HEK293 (cell line): Measurements from ENCODE around the gene TPRN.

Experiments used
- ATF2 ChIP-seq: fragments of 450-650 bp; formaldehyde crosslinking; IDR thresholded peaks from 2 replicates; pipeline ENCODE4 v1.5.1; 2016; ENCODE audit warnings: missing biosample characterization, missing genetic modification characterization, low read depth
- GLI4 ChIP-seq: fragments of 450-650 bp; formaldehyde crosslinking; IDR thresholded peaks from 2 replicates; pipeline ENCODE4 v1.5.1; 2016; ENCODE audit warnings: missing biosample characterization, missing genetic modification characterization
- KLF10 ChIP-seq: fragments of 450-650 bp; IDR thresholded peaks from 2 replicates; pipeline ENCODE4 v1.5.1; 2018; ENCODE audit warnings: missing biosample characterization, mild to moderate bottlenecking, missing genetic modification characterization
- MYNN ChIP-seq: fragments of 450-650 bp; formaldehyde crosslinking; IDR thresholded peaks from 2 replicates; pipeline ENCODE4 v1.5.1; 2016; ENCODE audit warnings: missing biosample characterization, missing genetic modification characterization, borderline replicate concordance
- PRDM1 ChIP-seq: fragments of 450-650 bp; formaldehyde crosslinking; IDR thresholded peaks from 2 replicates; pipeline ENCODE4; 2016; ENCODE audit warnings: missing biosample characterization, missing genetic modification characterization
- SETDB1 ChIP-seq: IDR thresholded peaks from one replicate; pipeline ENCODE4 v1.6.1; 2017; ENCODE audit warnings: mild to moderate bottlenecking, low read length, moderate library complexity, mixed read lengths; ENCODE audit not compliant: insufficient read length
- YY2 ChIP-seq: fragments of 450-650 bp; formaldehyde crosslinking; IDR thresholded peaks from 2 replicates; pipeline ENCODE4 v1.5.1; 2016; ENCODE audit warnings: missing biosample characterization, missing genetic modification characterization
- ZFHX2 ChIP-seq: fragments of 450-650 bp; formaldehyde crosslinking; conservative IDR thresholded peaks from 2 replicates; pipeline ENCODE4 v1.5.1; 2016; ENCODE audit warnings: missing biosample characterization, missing genetic modification characterization
- ZNF138 ChIP-seq: fragments of 450-650 bp; formaldehyde crosslinking; IDR thresholded peaks from 2 replicates; pipeline ENCODE4 v1.5.1; 2016; ENCODE audit warnings: missing biosample characterization, missing genetic modification characterization, borderline replicate concordance
- ZNF175 ChIP-seq: fragments of 450-650 bp; formaldehyde crosslinking; IDR thresholded peaks from 2 replicates; pipeline ENCODE4 v1.5.1; 2016; ENCODE audit warnings: missing biosample characterization, missing genetic modification characterization
- ZNF214 ChIP-seq: fragments of 450-650 bp; formaldehyde crosslinking; IDR thresholded peaks from 2 replicates; pipeline ENCODE4 v1.5.1; 2017; ENCODE audit warnings: missing biosample characterization, mild to moderate bottlenecking, missing genetic modification characterization, borderline replicate concordance
- ZNF24 ChIP-seq: fragments of 450-650 bp; formaldehyde crosslinking; IDR thresholded peaks from 2 replicates; pipeline ENCODE4 v1.5.1; 2016; ENCODE audit warnings: missing biosample characterization, missing genetic modification characterization
- ZNF274 ChIP-seq, 2 experiments: fragments of 200-500 bp in 1 of 2; fragments of 450-650 bp in 1 of 2; sonication (Bioruptor generic) in 1 of 2; formaldehyde crosslinking in 1 of 2; IDR thresholded peaks; 2 replicates each; pipeline versions ENCODE4 v1.5.1 to v1.6.1; 2014 to 2016; ENCODE audit warnings: borderline replicate concordance in 1 of 2, inconsistent platforms in 1 of 2, low read length in 1 of 2, missing biosample characterization in 1 of 2, missing genetic modification characterization in 1 of 2
- ZNF292 ChIP-seq: fragments of 450-650 bp; formaldehyde crosslinking; IDR thresholded peaks from 2 replicates; pipeline ENCODE4 v1.5.1; 2016; ENCODE audit warnings: low read depth, missing biosample characterization, missing genetic modification characterization, borderline replicate concordance
- ZNF366 ChIP-seq: fragments of 450-650 bp; formaldehyde crosslinking; conservative IDR thresholded peaks from 2 replicates; pipeline ENCODE4 v1.5.1; 2016; ENCODE audit warnings: missing biosample characterization, missing genetic modification characterization
- ZNF423 ChIP-seq: fragments of 450-650 bp; formaldehyde crosslinking; IDR thresholded peaks from 2 replicates; pipeline ENCODE4 v1.5.1; 2016; ENCODE audit warnings: missing biosample characterization, missing genetic modification characterization
- ZNF48 ChIP-seq: fragments of 450-650 bp; formaldehyde crosslinking; IDR thresholded peaks from 2 replicates; pipeline ENCODE4 v1.5.1; 2016; ENCODE audit warnings: missing biosample characterization, missing genetic modification characterization
- ZNF600 ChIP-seq: fragments of 450-650 bp; formaldehyde crosslinking; IDR thresholded peaks from 2 replicates; pipeline ENCODE4 v1.5.1; 2016; ENCODE audit warnings: missing biosample characterization, missing genetic modification characterization
- ZNF610 ChIP-seq: fragments of 450-650 bp; formaldehyde crosslinking; IDR thresholded peaks from 2 replicates; pipeline ENCODE4 v1.5.1; 2016; ENCODE audit warnings: missing biosample characterization, missing genetic modification characterization, borderline replicate concordance
- ZNF792 ChIP-seq: fragments of 450-650 bp; formaldehyde crosslinking; IDR thresholded peaks from 2 replicates; pipeline ENCODE4 v1.5.1; 2016; ENCODE audit warnings: missing biosample characterization, missing genetic modification characterization
- TF ChIP-seq, protein P1 (sequence below): fragments of 450-650 bp; formaldehyde crosslinking; IDR thresholded peaks from 2 replicates; pipeline ENCODE4 v1.5.1; 2016; ENCODE audit warnings: missing biosample characterization, missing genetic modification characterization
- TF ChIP-seq, protein P2 (sequence below): fragments of 450-650 bp; formaldehyde crosslinking; optimal IDR thresholded peaks from 2 replicates; pipeline ENCODE3; 2016; ENCODE audit warnings: missing biosample characterization, mild to moderate bottlenecking, missing genetic modification characterization
- TF ChIP-seq, protein P3 (sequence below): fragments of 450-650 bp; formaldehyde crosslinking; IDR thresholded peaks from 2 replicates; pipeline ENCODE4 v1.5.1; 2016; ENCODE audit warnings: missing biosample characterization, missing genetic modification characterization
- TF ChIP-seq, protein P4 (sequence below): fragments of 450-650 bp; formaldehyde crosslinking; IDR thresholded peaks from 2 replicates; pipeline ENCODE4 v1.5.1; 2016; ENCODE audit warnings: missing biosample characterization, missing genetic modification characterization
- TF ChIP-seq, protein P5 (sequence below): fragments of 450-650 bp; formaldehyde crosslinking; IDR thresholded peaks from 2 replicates; pipeline ENCODE4 v1.5.1; 2016; ENCODE audit warnings: missing biosample characterization, missing genetic modification characterization

TPRN gene

DNA sequence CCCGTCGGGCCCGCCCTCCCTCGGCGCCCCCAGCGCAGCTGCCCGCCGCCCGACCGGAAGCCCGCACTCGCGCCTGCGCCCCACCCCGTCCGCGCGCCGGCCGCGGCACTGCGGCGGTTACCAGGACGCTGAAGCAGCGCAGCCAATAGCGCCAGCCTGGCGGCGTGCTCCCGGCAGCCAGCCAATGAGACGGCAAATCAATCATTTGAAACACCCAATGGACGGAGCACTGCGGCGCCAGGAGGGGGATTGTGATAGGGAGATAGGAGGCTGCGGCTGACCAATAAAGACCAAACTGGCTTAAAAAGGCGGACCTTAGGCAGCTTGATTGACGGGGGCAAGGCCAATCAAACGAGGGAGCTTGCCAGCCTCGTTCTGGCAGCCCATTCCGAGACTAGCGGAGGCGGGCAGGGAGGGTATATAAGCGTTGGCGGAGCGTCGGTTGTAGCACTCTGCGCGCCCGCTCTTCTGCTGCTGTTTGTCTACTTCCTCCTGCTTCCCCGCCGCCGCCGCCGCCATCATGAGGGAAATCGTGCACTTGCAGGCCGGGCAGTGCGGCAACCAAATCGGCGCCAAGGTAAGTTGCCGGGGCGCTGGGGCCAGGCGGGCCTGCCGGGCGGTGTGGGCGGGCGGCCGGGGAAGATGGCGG, 40.4 kb upstream of the TPRN start, which contains the start of gene TUBB4B (continued):
- TF ChIP-seq, protein P1, sequence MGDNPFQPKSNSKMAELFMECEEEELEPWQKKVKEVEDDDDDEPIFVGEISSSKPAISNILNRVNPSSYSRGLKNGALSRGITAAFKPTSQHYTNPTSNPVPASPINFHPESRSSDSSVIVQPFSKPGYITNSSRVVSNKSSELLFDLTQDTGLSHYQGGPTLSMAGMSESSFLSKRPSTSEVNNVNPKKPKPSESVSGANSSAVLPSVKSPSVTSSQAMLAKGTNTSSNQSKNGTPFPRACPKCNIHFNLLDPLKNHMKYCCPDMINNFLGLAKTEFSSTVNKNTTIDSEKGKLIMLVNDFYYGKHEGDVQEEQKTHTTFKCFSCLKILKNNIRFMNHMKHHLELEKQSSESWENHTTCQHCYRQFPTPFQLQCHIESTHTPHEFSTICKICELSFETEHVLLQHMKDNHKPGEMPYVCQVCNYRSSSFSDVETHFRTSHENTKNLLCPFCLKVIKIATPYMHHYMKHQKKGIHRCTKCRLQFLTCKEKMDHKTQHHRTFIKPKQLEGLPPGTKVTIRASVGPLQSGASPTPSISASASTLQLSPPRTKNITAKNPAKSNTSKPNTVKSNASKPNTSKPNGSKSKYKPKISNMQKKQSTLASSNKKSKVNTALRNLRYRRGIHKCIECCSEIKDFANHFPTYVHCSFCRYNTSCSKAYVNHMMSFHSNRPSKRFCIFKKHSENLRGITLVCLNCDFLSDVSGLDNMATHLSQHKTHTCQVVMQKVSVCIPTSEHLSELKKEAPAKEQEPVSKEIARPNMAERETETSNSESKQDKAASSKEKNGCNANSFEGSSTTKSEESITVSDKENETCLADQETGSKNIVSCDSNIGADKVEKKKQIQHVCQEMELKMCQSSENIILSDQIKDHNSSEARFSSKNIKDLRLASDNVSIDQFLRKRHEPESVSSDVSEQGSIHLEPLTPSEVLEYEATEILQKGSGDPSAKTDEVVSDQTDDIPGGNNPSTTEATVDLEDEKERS (tag by site-specific recombination) = no peak
- TF ChIP-seq ZNF610 (tag by site-specific recombination) (peak; percentile 67; the same call in 1 of the 2 replicates), ZNF175 (tag by site-specific recombination) (no peak), ZNF274 (IDR thresholded peaks at IDR 0.05; ENCODE audit: low read length) (no peak), ZNF274 (tag by site-specific recombination; IDR thresholded peaks at IDR 0.05; ENCODE audit: borderline replicate concordance) (no peak), ZNF423 (no peak), ZNF48 (no peak), SETDB1 (no peak), ZNF792 (tag by site-specific recombination) (no peak), GLI4 (tag by site-specific recombination) (peak; percentile 55; the same call in 1 of the 2 replicates), ZFHX2 (tag by site-specific recombination) (peak; percentile 92), ZNF138 (tag by site-specific recombination) (no peak), ZNF214 (tag by site-specific recombination) (no peak), ATF2 (no peak), ZNF600 (tag by site-specific recombination) (0 out of 2 replicates have a peak, but pooled peaks have one; percentile 8), ZNF366 (tag by site-specific recombination) (no peak), KLF10 (tag by site-specific recombination) (peak; percentile 39; the same call in 1 of the 2 replicates), YY2 (tag by site-specific recombination) (peak; percentile 94), PRDM1 (tag by site-specific recombination) (no peak), MYNN (tag by site-specific recombination) (no peak), ZNF24 (tag by site-specific recombination) (0 out of 2 replicates have a peak, but pooled peaks have one; percentile 28), ZNF292 (tag by site-specific recombination) (no peak)
- TF ChIP-seq, protein P2, sequence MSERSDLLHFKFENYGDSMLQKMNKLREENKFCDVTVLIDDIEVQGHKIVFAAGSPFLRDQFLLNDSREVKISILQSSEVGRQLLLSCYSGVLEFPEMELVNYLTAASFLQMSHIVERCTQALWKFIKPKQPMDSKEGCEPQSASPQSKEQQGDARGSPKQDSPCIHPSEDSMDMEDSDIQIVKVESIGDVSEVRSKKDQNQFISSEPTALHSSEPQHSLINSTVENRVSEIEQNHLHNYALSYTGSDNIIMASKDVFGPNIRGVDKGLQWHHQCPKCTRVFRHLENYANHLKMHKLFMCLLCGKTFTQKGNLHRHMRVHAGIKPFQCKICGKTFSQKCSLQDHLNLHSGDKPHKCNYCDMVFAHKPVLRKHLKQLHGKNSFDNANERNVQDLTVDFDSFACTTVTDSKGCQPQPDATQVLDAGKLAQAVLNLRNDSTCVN (tag by site-specific recombination) = peak; percentile 23
- TF ChIP-seq, protein P3, sequence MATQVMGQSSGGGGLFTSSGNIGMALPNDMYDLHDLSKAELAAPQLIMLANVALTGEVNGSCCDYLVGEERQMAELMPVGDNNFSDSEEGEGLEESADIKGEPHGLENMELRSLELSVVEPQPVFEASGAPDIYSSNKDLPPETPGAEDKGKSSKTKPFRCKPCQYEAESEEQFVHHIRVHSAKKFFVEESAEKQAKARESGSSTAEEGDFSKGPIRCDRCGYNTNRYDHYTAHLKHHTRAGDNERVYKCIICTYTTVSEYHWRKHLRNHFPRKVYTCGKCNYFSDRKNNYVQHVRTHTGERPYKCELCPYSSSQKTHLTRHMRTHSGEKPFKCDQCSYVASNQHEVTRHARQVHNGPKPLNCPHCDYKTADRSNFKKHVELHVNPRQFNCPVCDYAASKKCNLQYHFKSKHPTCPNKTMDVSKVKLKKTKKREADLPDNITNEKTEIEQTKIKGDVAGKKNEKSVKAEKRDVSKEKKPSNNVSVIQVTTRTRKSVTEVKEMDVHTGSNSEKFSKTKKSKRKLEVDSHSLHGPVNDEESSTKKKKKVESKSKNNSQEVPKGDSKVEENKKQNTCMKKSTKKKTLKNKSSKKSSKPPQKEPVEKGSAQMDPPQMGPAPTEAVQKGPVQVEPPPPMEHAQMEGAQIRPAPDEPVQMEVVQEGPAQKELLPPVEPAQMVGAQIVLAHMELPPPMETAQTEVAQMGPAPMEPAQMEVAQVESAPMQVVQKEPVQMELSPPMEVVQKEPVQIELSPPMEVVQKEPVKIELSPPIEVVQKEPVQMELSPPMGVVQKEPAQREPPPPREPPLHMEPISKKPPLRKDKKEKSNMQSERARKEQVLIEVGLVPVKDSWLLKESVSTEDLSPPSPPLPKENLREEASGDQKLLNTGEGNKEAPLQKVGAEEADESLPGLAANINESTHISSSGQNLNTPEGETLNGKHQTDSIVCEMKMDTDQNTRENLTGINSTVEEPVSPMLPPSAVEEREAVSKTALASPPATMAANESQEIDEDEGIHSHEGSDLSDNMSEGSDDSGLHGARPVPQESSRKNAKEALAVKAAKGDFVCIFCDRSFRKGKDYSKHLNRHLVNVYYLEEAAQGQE = no peak; the same call in 1 of the 2 replicates
- TF ChIP-seq, protein P4, sequence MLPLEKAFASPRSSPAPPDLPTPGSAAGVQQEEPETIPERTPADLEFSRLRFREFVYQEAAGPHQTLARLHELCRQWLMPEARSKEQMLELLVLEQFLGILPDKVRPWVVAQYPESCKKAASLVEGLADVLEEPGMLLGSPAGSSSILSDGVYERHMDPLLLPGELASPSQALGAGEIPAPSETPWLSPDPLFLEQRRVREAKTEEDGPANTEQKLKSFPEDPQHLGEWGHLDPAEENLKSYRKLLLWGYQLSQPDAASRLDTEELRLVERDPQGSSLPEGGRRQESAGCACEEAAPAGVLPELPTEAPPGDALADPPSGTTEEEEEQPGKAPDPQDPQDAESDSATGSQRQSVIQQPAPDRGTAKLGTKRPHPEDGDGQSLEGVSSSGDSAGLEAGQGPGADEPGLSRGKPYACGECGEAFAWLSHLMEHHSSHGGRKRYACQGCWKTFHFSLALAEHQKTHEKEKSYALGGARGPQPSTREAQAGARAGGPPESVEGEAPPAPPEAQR (tag by site-specific recombination) = 0 out of 2 replicates have a peak, but pooled peaks have one; percentile 23
- TF ChIP-seq, protein P5, sequence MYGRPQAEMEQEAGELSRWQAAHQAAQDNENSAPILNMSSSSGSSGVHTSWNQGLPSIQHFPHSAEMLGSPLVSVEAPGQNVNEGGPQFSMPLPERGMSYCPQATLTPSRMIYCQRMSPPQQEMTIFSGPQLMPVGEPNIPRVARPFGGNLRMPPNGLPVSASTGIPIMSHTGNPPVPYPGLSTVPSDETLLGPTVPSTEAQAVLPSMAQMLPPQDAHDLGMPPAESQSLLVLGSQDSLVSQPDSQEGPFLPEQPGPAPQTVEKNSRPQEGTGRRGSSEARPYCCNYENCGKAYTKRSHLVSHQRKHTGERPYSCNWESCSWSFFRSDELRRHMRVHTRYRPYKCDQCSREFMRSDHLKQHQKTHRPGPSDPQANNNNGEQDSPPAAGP (tag by site-specific recombination) = peak; percentile 87
